Neural crest cell (in vitro differentiated cells): ENCODE measurements around the gene NDUFS8. TPM values are rescaled to one million over a fixed set of nuclear protein-coding genes. Genes with fewer than 3 reads are reported as not detected.

ENCODE experiments used
- DNase-seq: peaks from one replicate; pipeline ENCODE4 v3.0.0; 2021; ENCODE audit warnings: low read depth, mixed read lengths, low spot score
- H3K27ac Mint-ChIP-seq: one replicate; pipeline ENCODE4 v1.8.0; 2021; ENCODE audit warnings: mild to moderate bottlenecking, mixed read lengths; ENCODE audit not compliant: unreplicated experiment
- H3K27me3 Mint-ChIP-seq: 2 replicates; pipeline ENCODE4 v1.8.0; 2021; ENCODE audit warnings: low read depth, mild to moderate bottlenecking, mixed read lengths
- H3K36me3 Mint-ChIP-seq: 2 replicates; pipeline ENCODE4 v1.8.0; 2021; ENCODE audit warnings: low read depth, mild to moderate bottlenecking, mixed read lengths
- H3K4me1 Mint-ChIP-seq: 2 replicates; pipeline ENCODE4 v1.8.0; 2021; ENCODE audit warnings: mixed read lengths
- H3K4me3 Mint-ChIP-seq: one replicate; pipeline ENCODE4 v1.8.0; 2021; ENCODE audit warnings: mild to moderate bottlenecking, mixed read lengths
- H3K9me3 Mint-ChIP-seq: 2 replicates; pipeline ENCODE4 v1.8.0; 2021; ENCODE audit warnings: mixed read lengths
- total RNA-seq: library from RNA; stranded (reverse); gene quantifications from 2 replicates; pipeline ENCODE4 v1.2.1, GENCODE V29; 2021
- TF ChIP-seq, protein P1 (sequence below): fragments of 200-600 bp; sonication (generic); conservative IDR thresholded peaks from 2 replicates; pipeline ENCODE4 v1.5.0; 2021; ENCODE audit warnings: antibody characterized with exemption, mild to moderate bottlenecking

NDUFS8 gene
- total RNA-seq, 1 donor from 2014 or later, result 150 TPM

GRCh38 chr11:68043349-68044144, 13.1 kb downstream of the NDUFS8 start:
- TF ChIP-seq, protein P1, sequence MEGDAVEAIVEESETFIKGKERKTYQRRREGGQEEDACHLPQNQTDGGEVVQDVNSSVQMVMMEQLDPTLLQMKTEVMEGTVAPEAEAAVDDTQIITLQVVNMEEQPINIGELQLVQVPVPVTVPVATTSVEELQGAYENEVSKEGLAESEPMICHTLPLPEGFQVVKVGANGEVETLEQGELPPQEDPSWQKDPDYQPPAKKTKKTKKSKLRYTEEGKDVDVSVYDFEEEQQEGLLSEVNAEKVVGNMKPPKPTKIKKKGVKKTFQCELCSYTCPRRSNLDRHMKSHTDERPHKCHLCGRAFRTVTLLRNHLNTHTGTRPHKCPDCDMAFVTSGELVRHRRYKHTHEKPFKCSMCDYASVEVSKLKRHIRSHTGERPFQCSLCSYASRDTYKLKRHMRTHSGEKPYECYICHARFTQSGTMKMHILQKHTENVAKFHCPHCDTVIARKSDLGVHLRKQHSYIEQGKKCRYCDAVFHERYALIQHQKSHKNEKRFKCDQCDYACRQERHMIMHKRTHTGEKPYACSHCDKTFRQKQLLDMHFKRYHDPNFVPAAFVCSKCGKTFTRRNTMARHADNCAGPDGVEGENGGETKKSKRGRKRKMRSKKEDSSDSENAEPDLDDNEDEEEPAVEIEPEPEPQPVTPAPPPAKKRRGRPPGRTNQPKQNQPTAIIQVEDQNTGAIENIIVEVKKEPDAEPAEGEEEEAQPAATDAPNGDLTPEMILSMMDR, result no peak
- Mint-ChIP-seq H3K4me3 (no peak overlapping the region), H3K9me3 (no peaks in the 10 kb centered on the region), H3K27ac (no peak overlapping the region), H3K4me1 (peaks cover 6% of the 10 kb centered on the region), H3K27me3 (no peaks in the 10 kb centered on the region), H3K36me3 (no peaks in the 10 kb centered on the region)
- no peak for DNase-seq

DNA sequence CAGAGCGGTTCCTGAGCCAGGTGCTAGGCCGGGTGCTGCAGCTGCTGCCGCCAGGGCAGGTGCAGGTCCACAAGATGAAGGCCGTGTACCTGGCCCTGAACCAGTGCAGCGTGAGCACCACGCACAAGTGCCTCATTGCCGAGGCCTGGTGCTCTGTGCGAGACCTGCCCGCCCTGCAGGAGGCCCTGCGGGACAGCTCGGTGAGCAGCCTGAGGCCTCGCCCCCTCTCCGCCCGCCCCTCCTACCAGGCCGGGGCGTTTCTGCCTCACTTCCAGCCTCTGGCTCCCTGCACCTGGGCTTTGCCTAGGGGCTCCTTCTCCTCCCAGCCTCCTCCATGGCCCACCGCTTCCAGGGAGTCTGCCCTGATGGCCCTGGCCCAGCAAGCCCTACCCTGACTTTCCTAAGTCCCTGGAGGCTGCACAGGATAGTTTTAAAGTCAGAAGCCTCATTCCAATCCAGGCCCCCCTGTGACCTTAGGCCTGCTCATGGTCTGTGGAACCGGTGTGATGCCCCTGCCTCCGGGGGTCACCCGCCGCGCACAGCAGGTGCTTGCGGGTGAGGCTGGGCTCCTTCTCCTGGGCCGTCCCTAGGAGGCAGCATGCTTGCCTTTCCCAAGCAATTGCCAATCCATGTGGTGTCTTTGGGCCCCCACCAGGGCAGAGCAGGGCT, 13.8 kb downstream of the NDUFS8 start:
- no peak for DNase-seq
- H3K4me1 Mint-ChIP-seq, result peaks cover 6% of the 10 kb centered on the region
- no peaks in the 10 kb centered on the region for H3K9me3 Mint-ChIP-seq
- TF ChIP-seq, protein P1, result no peak
- peak overlapping the region; percentile 27 for H3K27ac Mint-ChIP-seq
- no peaks in the 10 kb centered on the region for H3K36me3 Mint-ChIP-seq
- no peaks in the 10 kb centered on the region for H3K27me3 Mint-ChIP-seq
- H3K4me3 Mint-ChIP-seq, result no peak overlapping the region

DNA sequence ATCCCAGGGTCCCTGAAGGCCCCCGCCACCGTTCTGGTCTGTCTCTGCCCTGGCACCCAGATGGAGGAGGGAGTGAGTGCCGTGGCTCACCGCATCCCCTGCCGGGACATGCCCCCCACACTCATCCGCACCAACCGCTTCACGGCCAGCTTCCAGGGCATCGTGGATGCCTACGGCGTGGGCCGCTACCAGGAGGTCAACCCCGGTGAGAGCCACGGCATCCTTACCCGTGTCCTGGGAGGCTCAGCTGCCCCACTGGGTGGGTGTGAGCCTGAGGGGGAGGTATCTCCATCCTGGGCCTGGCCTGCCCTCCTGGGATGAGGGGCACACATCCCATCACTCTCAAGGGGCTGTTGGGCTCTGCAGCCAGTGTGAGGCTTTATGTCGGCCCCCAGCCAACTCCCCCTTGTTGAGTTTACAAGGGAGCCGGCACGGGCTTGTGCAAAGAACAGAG, 14.4 kb downstream of the NDUFS8 start:
- Mint-ChIP-seq H3K36me3 (no peaks in the 10 kb centered on the region), H3K9me3 (no peaks in the 10 kb centered on the region), H3K4me3 (no peak overlapping the region), H3K27me3 (no peaks in the 10 kb centered on the region), H3K27ac (no peak overlapping the region), H3K4me1 (peaks cover 4% of the 10 kb centered on the region)
- TF ChIP-seq, protein P1, result no peak
- no peak for DNase-seq

GRCh38 chr11:68047437-68048290, 17.2 kb downstream of the NDUFS8 start:
- no peak overlapping the region for H3K27ac Mint-ChIP-seq
- no peaks in the 10 kb centered on the region for H3K36me3 Mint-ChIP-seq
- H3K4me1 Mint-ChIP-seq, result no peaks in the 10 kb centered on the region
- no peaks in the 10 kb centered on the region for H3K27me3 Mint-ChIP-seq
- no peak overlapping the region for H3K4me3 Mint-ChIP-seq
- TF ChIP-seq, protein P1, result no peak
- H3K9me3 Mint-ChIP-seq, result no peaks in the 10 kb centered on the region
- no peak for DNase-seq
